Measurements from ENCODE around the gene SLCO3A1. TPM values are rescaled to one million over a fixed set of nuclear protein-coding genes. Genes with fewer than 3 reads are reported as not detected.

The SLCO3A1 gene
- total RNA-seq, 2 experiments from 2014 or later: 8.5 to 40.0 TPM

DNA sequence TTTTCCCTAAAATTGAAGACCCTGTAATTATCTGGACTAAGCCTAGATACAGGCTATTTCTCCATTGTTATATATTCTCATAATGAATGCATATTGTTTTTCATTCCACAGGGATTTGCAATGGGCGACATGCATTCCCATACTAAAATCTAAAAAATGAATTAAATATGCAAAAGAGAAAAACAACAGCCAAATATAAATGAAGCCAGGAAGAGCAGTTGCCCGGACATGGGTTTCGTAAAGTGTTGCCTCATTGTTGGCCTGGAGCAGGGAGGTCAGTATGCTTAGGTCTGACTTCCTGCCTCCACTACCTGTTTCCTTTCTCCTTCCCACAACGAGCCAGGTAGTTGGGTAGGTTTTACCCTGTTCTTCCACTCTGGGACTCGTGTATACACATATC lies 27.1 kb upstream of the SLCO3A1 start:
- Histone ChIP-seq H3K4me2 (ENCODE audit: low read length) (no peak overlapping the region), H3K4me3 (ENCODE audit: low read depth, low read length, poor library complexity, severe bottlenecking) (no peak overlapping the region), H2AFZ (ENCODE audit: low read length) (no peak overlapping the region), H3K79me2 (ENCODE audit: insufficient read depth, low read depth, low read length) (no peaks in the 10 kb centered on the region), H3K27ac (ENCODE audit: low read depth, low read length, poor library complexity, severe bottlenecking) (no peak overlapping the region), H3K9me2 (ENCODE audit: insufficient read depth, low read length) (no peaks in the 10 kb centered on the region), H3K36me3 (ENCODE audit: insufficient read depth, low read length) (no peaks in the 10 kb centered on the region), H4K20me1 (ENCODE audit: insufficient read depth, low read length) (no peaks in the 10 kb centered on the region), H3K9me3 (ENCODE audit: low read length) (no peaks in the 10 kb centered on the region), H3K4me1 (ENCODE audit: insufficient read depth, low read length, poor library complexity, severe bottlenecking) (no peaks in the 10 kb centered on the region)
- BruUV-seq (replicated peaks): no TSS peak
- CTCF ChIA-PET (ENCODE audit: unreplicated experiment): no interaction called here
- no peak for TF ChIP-seq EZH2phosphoT487 (IDR thresholded peaks at IDR 0.05; ENCODE audit: borderline replicate concordance, low read depth, low read length)
- TF ChIP-seq, protein P1, sequence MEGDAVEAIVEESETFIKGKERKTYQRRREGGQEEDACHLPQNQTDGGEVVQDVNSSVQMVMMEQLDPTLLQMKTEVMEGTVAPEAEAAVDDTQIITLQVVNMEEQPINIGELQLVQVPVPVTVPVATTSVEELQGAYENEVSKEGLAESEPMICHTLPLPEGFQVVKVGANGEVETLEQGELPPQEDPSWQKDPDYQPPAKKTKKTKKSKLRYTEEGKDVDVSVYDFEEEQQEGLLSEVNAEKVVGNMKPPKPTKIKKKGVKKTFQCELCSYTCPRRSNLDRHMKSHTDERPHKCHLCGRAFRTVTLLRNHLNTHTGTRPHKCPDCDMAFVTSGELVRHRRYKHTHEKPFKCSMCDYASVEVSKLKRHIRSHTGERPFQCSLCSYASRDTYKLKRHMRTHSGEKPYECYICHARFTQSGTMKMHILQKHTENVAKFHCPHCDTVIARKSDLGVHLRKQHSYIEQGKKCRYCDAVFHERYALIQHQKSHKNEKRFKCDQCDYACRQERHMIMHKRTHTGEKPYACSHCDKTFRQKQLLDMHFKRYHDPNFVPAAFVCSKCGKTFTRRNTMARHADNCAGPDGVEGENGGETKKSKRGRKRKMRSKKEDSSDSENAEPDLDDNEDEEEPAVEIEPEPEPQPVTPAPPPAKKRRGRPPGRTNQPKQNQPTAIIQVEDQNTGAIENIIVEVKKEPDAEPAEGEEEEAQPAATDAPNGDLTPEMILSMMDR (conservative IDR thresholded peaks at IDR 0.05; ENCODE audit: low read length): no peak
- no peak for DNase-seq (ENCODE audit: low spot score)
- intact Hi-C loops (cut with micrococcal nuclease; ENCODE audit: unreplicated experiment): no loop called here
- POLR2A ChIA-PET: interaction anchor here (0.7 kb wide), 1 partner anchor 24 kb away, joined by 3 read pairs; no protein-coding TSS in a partner anchor

DNA sequence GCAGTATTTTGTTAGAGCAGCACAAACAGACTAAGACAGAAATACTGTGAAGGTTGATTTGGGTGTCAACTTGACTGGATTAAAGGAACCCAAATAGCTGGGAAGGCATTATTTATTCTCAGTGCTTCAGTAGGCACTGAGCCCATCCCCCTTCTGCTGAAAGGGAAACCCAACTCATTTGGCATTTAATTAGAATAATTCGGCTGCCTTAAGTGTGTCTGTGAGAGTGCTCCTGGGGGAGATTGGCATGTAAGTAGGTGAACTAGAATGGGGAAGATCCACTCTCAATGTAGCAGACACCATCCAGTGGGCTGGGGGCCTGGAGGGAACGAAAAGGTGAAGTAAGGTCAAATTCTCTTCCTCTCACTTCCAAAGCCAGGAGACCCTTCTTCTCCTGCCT lies 20.5 kb upstream of the SLCO3A1 start:
- H3K9me2 ChIP-seq (ENCODE audit: insufficient read depth, low read length): no peaks in the 10 kb centered on the region
- intact Hi-C loops (cut with micrococcal nuclease; ENCODE audit: unreplicated experiment): no loop called here
- no peaks in the 10 kb centered on the region for H3K79me2 ChIP-seq (ENCODE audit: insufficient read depth, low read depth, low read length)
- no peak overlapping the region for H3K4me3 ChIP-seq (ENCODE audit: low read depth, low read length, poor library complexity, severe bottlenecking)
- TF ChIP-seq, protein P1 (conservative IDR thresholded peaks at IDR 0.05; ENCODE audit: low read length): no peak
- TF ChIP-seq EZH2phosphoT487 (IDR thresholded peaks at IDR 0.05; ENCODE audit: borderline replicate concordance, low read depth, low read length): no peak
- H4K20me1 ChIP-seq (ENCODE audit: insufficient read depth, low read length): no peaks in the 10 kb centered on the region
- H3K4me2 ChIP-seq (ENCODE audit: low read length): no peak overlapping the region
- H3K27ac ChIP-seq (ENCODE audit: low read depth, low read length, poor library complexity, severe bottlenecking): no peak overlapping the region
- no TSS peak for BruUV-seq (replicated peaks)
- no peaks in the 10 kb centered on the region for H3K4me1 ChIP-seq (ENCODE audit: insufficient read depth, low read length, poor library complexity, severe bottlenecking)
- POLR2A ChIA-PET: no interaction called here
- H3K9me3 ChIP-seq (ENCODE audit: low read length): no peaks in the 10 kb centered on the region
- H2AFZ ChIP-seq (ENCODE audit: low read length): no peak overlapping the region
- DNase-seq (ENCODE audit: low spot score): no peak
- CTCF ChIA-PET (ENCODE audit: unreplicated experiment): no interaction called here
- no peaks in the 10 kb centered on the region for H3K36me3 ChIP-seq (ENCODE audit: insufficient read depth, low read length)

- Histone ChIP-seq H2AFZ (ENCODE audit: low read length) (no peak overlapping the region), H3K4me2 (ENCODE audit: low read length) (no peak overlapping the region), H4K20me1 (ENCODE audit: insufficient read depth, low read length) (no peaks in the 10 kb centered on the region), H3K27ac (ENCODE audit: low read depth, low read length, poor library complexity, severe bottlenecking) (no peak overlapping the region), H3K36me3 (ENCODE audit: insufficient read depth, low read length) (no peaks in the 10 kb centered on the region), H3K4me1 (ENCODE audit: insufficient read depth, low read length, poor library complexity, severe bottlenecking) (no peaks in the 10 kb centered on the region), H3K4me3 (ENCODE audit: low read depth, low read length, poor library complexity, severe bottlenecking) (no peak overlapping the region), H3K9me2 (ENCODE audit: insufficient read depth, low read length) (no peaks in the 10 kb centered on the region), H3K9me3 (ENCODE audit: low read length) (no peaks in the 10 kb centered on the region), H3K79me2 (ENCODE audit: insufficient read depth, low read depth, low read length) (no peaks in the 10 kb centered on the region)
- intact Hi-C loops (cut with micrococcal nuclease; ENCODE audit: unreplicated experiment): no loop called here
- POLR2A ChIA-PET: no interaction called here
- BruUV-seq (replicated peaks): no TSS peak
- no peak for TF ChIP-seq EZH2phosphoT487 (IDR thresholded peaks at IDR 0.05; ENCODE audit: borderline replicate concordance, low read depth, low read length)
- TF ChIP-seq, protein P1 (conservative IDR thresholded peaks at IDR 0.05; ENCODE audit: low read length): no peak
- DNase-seq (ENCODE audit: low spot score): no peak
- CTCF ChIA-PET (ENCODE audit: unreplicated experiment): no interaction called here
Measured at GRCh38 chr15:91839867-91840266, 13.6 kb upstream of the SLCO3A1 start.
